NCI-H1417 (cell line): ENCODE measurements around the gene CCDC85C.

Source experiments
- DNase-seq, 3 experiments: peaks; one replicate each; lab custom pipeline; 2025; lab: John Stamatoyannopoulos, UW

The CCDC85C gene

DNA sequence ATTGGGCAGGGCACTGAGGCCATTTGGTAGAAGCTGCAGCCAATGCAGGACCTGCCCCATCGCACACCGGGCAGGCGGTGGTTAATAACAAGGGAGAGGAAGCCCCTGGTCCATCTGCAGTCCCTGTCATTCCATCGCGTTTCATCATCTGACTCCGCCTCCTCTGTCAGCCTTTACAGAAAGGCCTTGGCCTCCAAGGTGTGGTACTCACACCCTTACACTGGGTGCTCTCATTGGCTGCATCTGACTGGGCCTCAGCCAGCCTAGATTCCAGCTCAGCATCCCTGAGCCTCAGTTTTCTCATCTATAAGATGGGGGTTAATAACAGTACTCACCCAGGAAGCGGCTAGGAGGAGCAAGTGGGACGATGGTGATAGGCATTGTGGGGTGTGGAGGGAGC, 26.2 kb upstream of the CCDC85C start:
- no peak for DNase-seq

DNA sequence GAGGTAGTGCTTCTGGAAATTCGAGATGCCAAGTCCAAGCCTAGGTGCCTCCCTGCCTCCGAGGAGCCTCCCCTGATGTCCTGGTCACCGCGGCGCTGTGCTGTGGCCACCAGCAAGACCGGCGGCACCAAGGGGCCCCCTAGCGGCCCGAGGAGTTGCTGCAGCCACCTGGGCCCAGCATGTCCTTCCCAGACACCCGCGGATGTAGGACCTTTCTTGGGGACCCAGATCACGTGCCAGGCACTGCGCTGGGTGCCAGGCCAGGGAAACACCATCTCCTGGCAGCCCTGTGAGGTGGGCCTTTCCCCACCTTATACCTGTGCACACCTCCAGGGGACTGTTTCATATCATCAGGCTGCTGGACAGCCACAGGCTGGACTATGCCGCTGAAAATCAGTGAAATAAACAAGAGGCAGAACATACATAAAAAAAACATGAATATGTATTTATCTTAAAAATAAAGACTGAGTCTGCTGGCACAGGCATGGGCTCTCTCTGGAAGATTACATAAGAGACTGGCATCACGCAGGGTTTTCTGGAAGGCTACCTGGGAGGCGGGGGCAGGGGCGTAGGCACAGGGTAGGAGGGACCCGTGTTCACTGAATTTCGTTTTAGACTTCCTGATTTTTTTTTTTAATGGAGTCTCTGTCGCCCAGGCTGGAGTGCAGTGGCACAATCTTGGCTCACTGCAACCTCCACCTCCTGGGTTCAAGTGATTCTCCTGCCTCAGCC, 25.0 kb upstream of the CCDC85C start:
- DNase-seq: peak; percentile 67 to 83 (median 69)

DNA sequence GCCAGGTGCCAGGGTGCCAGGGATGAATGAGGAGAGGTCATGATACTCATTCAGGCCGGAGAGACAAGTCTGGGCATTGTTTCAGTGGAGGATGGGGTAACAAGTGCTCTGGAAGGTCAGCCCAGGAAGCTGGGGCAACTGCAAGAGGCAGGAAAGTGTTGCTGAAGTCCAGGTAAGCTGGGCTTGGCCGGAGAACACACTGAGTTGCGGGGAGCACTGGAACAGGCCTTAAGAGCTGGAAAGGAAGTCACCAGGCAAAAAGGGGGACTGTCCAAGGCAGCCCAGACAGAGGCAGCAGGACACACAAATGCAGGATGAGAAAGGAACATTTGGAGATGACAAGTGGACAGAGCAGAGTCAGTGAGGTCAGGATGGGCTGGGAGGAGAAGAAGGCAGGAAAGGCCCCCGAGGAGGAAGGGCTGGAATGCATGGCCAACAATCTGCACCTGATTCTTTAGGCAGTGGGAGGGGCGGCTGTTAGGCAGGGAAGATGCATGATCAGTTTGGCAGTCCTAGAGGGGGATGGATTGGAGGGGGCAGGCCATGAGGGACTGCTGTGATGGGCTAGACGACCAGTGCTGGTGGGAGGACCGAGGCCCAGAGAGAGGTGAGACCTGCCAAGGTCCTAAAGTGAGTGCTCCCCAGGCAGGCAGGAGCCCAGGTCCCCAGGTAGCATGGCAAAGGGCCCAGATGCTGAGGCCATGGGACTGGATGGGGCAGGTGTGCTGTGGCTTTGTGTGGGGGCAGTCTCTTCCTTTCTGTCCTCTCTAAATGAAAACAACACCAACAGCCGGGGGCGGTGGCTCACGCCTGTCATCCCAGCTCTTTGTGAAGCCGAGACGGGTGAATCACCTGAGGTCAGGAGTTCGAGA, 23.7 kb upstream of the CCDC85C start:
- no peak for DNase-seq

DNA sequence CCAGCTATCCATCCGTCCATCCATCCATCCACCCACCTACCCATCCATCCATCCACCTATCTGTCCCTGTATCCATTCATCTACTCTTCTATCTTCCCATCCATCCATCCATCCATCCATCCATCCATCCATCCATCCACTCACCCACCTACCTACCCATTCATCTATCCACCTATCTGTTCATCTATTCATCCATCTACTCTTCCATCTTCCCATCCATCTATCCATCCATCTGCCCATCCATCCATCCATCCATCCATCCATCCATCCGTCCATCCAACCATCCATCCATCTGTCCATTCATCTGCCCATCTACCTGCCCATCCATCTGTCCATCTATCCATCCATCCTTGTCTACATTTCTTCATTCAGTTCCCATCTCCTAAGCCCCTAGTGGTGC, 23.1 kb upstream of the CCDC85C start:
- no peak for DNase-seq

DNA sequence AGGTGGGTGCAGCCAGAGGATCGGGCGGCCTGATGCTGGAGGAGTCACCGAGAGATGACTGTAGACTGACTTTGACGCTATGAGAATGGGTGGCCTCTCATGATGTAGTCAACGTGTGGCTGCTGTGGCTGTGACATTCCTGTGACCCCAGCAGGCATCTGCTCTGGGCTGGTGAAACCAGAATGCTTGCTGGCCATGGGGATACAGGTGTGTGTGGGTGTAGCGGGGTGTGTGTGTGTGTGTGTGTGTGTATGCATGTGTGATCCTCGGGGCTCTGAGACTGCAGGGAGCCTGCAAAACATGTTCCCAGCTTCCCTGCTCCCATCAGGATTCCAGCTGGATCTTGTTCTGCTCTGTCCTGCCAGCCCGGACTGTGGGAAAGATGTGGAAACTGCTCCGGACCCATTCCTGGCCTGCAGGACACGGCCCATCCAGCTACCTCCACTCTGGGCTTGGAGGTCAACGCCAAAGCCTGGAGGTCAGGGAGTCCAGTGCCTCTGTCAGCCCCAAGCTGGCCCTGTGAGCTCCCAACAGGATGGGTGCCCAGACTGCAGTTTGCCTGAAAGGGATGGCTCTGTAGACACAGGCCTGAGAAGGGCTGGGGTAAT, 22.1 kb upstream of the CCDC85C start:
- DNase-seq: no peak

DNA sequence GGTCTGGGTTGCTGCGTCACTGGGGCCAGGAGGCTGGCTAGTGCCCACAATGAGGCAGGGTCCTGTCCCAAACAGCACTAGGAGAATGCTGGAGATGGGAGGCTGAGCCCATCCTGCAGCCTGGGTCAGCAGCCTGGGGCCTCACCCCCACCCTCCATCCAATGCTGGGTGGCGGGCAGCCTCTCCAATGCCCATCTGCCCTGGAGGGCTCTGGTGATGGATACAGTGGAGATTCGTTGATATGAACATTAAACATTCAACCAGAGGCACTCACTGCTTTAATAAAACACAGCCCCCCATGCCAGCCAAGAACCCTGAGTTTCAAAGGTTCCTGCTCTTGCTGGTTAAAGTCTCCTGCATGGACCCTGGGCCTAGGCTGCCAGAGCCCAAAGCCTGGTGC, 21.5 kb upstream of the CCDC85C start:
- no peak for DNase-seq

DNA sequence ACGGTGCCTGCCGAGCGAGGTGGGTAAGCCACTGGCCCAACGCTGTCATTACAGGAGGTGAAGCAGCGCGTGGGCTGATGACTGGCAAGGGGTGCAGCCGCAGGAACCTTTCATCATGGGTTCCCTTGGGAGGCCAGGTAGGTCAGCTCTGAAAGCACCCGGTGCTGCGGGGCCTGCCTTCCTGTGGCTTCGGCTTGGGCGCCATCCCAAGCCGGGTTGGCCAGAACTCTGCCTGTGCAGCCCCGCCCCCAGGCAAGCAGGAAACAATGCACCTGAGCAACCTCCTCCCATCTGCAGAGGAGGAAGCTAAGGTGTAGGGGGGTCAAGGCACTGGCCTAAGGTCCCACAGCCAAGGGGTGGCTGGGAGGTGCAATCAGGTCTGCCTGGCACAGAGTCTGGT, 21.0 kb upstream of the CCDC85C start:
- DNase-seq: no peak

DNA sequence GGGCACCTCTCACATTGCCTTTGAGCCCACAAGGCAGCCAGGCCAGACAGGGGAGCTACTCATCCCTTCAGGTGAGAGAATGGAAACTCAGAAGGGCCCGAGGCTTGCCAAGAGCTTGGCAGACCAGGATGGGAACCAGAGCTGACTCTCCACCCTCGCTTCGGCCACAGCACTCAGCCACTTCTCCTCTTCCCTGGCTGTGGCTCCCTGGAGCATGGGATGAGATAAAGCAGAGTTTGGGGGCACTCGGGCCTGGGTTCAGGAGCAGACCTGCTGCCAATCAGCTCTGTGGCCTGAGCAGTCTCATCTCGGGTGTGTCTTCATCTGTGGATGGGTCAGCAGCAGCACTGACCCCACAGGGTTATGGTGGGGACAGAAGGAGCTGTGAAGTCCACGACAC, 20.0 kb upstream of the CCDC85C start:
- DNase-seq: no peak

DNA sequence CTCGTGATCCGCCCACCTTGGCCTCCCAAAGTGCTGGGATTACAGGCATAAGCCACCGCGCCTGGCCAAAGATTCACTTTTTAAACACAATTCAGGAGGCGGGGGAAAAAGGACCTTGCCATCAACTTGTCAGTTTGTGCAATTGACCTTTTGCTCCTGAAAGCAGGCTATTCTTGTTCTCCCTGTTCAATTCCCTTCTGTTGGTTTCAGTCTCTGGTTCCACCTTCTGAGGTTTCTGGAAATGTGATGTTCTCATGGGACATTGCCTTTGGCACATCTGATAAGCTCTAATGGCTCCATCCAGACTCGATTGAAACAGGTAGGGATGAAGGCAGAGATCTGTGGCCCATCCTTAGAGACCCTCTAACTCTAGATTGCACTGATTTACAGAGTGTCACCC, 17.9 kb upstream of the CCDC85C start:
- DNase-seq: no peak

DNA sequence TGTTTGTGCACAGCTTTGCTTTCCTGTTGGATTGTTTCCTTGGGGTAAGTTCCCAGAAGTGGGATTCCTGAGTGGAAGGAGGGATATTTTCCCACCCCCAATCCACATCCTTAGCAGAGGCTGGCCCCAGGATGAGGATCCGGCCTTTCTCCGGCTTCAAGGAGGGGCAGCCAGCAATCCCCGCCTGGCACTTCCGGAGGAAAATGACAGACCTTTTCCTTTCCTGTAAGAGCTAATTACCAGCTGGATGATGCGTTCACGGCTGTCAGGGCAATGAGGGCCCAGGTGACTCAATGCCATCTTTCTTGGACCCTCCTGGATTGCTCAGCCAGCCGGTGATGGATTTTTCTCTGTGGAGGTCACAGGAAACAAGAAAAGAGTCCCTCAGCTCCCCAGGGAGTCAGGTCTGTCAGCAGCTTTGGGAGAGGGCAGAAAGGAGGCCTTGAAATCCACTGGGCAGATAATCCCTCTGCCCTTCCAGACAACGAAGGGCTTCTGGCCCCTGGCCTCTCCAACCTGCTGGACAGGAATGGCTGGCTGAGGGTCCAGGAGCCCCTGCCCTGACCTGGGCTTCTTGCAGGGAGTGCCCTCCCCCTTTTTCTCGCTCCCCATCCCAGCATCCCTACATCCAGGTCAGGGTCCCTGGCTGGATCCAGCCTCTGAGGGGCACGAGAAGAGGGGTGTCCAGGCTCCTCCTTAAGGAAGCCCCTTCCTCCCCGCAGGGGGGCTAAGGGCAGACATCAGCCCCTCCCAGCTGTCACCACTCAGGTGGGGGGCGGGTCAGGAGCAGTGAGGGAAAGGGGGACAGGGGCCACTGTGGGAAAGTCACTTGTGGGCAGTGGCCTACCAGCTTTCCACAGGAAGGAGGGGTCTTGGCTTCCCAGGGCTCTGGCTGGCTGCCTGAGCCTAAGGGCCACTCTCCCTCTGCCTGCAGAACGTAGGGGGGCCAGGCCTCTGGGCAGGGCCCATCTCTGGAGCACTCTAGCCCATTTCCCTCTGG, 16.1 kb upstream of the CCDC85C start:
- DNase-seq: peak in 2 of 3 experiments; percentile 44 to 73

DNA sequence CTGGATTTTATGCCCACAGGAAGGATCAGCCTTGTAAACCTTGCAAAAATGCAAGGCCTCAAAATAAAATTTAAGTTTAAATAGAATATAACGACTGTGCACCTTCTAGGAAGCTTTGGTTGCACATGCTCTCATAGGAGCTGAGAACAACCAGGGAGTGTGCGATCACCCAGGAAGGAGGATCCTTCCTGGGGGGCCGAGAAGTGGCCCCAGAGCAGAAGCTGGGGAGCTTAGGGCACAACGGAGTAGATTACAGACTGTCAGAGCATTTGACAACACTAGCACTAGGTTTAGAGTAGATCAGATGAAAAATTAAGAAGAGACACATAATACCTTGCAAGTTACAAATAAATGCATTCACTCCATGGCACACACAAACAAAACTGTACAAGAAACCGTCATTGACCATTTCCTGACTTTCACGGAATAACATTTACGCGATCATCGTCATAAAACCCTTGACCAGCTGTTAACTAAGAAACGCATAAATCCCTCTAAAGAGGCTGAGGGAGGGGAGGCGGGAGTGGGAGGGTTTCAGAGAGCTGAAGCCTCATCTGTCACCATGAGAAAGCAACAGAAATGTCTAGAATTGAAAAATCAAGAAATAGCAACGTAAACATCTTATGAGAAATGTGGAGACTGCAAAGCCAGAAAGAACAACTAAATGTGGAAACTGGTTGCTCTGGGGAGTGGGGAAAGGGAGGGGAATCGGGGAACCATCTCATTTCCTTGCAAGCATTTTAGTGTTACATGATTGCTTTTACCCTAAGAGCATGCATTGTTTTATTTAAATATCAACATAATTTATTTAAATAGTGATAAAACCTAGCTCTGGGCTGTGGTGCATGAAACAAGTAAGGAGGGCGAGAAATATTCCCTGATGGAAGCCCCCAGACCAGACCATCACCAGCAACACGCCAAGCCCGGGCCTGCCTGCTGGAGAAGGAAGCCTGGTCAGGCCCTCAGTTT, 13.1 kb upstream of the CCDC85C start:
- peak in 1 of 3 experiments; percentile 15 for DNase-seq

DNA sequence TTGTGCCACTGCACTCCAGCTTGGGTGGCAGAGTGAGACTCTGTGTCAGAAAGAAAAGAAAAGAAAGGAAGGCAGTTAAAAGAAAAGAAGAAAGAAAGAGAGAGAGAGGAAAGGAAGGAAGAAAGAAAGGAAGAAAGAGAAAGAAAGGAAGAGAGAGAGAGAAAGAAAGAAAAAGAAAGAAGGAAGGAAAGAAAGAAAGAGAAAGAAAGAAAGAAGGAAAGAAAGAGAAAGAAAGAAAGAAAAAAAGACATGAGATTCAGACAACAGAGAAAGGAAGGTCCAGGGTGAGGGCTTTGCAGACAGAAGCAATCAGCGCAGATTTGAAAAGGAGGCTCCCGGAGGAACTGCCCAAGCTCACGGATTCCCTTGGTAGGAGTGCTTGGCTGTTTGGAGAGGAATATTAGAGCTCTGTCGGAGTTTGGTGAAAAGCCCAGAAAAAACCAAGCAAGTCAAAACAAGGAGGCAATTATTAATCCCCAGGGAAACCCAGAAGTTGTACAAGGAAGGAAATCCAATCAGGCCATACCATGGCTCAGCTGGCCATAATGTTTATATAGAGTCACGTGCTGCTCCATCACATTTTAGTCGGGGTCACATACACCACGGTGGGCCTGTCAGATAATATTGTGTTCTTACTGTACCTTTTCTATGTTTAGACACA, 11.6 kb upstream of the CCDC85C start:
- DNase-seq: no peak

DNA sequence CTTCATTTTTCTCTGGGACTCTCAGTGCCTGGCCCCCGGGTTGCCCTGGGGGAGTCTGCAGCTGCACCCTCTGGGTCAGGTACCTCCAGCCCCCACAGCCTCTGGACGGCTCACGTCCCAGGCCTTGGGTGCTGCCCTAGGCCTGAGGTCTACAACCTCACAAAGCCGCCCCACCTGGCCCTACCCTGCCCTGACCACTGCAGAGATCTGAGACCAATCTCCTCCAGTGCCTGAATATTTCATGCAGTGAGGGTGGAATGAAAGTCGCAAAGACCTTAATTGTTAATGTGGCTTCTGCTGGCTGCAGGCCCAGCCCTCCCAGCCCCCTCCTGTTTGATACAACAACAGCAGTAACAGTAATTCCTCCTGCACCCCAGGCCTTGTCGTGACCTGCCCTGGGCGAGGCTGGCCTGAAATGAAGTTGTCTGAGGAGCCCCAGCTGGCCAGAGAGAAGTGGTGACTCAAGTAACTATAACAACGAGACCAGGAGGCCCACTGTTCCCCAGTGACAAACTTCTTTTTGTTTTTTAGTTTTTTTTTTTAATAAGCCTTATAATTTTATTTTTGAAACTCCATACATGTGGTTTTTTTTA, 8.8 kb upstream of the CCDC85C start:
- peak in 2 of 3 experiments; percentile 72 to 85 for DNase-seq

DNA sequence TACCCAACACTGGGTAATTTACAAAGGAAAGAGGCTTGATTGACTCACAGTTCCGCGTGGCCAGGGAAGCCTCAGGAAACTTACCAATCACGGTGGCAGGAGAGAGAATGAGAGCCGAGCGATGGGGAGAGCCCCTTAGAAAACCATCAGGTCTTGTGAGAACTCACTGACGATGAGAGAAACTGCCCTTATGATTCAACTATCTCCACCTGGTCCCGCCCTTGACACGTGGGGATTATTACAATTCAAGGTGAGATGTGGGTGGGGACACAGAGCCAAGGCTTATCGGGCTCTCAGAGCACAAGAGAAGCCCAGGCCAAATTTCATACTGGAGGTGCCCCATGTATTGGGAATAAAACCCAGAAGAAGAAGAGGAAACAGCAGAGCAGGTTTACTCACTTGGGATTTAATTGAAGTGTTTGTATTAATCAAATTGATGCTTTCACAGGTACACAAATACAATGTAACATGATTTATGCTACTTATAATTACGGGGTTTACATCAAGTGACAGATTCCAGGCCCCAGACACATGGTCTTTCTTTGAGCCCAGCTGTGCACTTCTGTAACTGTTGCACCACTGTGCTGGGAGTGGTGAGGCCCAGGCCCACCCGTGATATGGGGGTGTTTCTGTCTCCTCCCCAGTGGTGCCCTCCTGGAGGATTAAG, 8.2 kb upstream of the CCDC85C start:
- DNase-seq: peak in 2 of 3 experiments; percentile 91 to 96

DNA sequence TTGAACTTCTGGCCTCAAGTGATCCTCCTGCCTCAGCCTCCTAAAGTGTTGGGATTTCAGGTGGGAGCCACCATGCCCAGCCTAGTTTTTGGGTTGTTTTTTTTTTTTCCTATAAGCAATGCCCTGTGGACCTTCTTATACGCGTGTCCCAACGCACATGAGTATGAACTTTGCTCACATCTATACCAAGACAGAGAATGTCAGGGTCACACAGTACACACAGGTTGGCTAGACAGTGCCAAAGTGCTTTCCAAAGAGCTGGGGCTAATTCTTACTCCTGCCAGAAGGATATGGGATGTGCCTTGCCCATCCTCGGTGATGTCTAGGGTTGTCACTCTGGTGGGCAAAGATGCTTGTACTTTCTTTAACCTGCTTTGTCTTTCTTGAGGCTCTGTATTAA, 7.6 kb upstream of the CCDC85C start:
- DNase-seq: no peak

DNA sequence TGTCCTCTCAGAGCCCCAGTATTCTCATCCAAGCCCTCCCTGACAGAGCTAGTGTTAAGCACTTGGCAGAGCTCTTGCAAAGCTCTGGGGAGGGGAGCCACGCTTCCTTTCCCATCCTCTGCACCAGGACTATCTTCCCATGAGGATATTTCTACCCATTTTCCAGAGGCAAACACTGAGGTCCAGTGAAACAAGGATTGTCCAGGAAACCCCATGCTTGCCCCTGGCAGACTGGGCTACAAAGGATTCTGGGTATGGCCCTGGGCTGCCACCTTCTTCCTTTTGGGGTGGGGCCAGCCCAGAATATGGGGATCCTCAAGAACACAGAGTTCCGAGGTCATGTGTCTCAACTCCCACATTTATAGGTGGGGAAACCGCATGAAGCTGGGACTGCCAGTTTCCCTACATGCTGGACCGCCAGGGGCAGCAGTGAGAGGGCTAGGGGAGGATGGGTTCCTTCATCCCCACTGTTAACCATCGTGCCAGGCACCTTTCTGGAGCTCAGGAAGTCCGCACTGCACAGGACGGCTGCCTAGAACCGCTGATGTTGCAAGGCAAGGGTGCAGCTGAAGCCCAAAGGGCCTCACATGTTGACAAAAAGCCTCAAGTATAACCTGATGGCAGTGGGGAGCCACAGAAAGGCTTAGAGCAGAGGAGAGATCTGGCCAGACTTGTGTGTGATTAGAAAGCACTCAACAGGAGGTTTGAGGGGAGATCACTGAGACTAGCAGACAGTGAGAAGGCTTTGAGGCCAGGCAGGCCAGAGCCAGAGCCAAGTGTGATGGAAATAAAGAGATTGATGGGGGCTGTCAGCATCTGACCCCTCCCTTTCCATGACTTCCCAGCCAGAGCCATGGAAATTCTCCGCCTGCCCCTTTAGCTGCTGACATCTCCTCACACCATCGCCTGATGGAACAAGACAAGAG, 5.5 kb upstream of the CCDC85C start:
- no peak for DNase-seq

DNA sequence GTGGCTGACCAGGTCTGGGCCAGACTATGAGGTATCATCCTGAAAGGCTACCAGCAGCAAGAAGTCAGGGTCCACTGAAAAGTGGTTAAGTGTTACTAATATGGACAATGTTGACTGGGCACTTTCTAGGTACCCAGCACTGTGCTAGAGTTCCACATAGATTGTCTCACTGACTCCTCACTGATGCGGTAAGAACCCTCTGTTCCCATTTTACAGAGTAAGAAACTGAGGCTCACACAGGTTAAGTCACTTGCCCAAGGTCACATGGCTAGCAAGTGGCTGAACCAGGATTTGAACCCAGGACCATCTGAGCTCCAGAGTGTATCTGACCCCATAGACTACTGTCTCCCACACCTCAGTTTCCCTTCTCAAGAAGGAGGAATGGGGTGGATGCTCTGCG, 4.6 kb upstream of the CCDC85C start:
- no peak for DNase-seq

DNA sequence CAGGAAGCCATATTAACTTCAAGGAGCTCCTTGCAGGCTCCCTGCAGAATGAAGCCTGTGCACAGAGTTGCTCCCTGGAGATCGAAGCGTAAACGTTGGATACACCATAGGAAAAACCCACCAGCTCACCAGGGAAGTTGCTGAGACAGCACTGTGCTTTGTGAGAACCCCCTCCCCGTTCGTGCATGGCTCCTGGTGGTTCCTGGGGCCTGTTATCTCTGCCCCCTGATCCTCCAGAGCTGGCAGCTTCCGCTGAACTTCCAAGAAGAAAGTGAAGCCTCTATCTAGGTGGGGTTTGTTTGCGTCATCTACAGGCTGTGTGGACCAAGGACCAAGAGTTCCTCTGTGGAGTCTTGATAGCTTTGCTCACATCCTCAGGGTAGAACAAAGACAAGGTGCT, 2.4 kb upstream of the CCDC85C start:
- DNase-seq: no peak
